Panc1 (cell line): ENCODE data around the gene TRDN.

Experiments used
- CTCF ChIP-seq: fragments of 450-650 bp; IDR thresholded peaks from 2 replicates; pipeline ENCODE4 v1.5.1; 2017; ENCODE audit warnings: mild to moderate bottlenecking
- SIN3A ChIP-seq: IDR thresholded peaks from 2 replicates; pipeline ENCODE4 v1.6.1; 2012; ENCODE audit warnings: low read depth, mild to moderate bottlenecking, low read length, moderate library complexity, borderline replicate concordance; ENCODE audit not compliant: insufficient read depth

- TF ChIP-seq CTCF (no peak; the same call in 1 of the 2 replicates), SIN3A (no peak)
Measured at GRCh38 chr6:123316733-123317323, 319.9 kb downstream of the TRDN start.
